Osteoblast (primary cell): ENCODE measurements around the gene KERA. TPM values are rescaled to one million over a fixed set of nuclear protein-coding genes. Genes with fewer than 3 reads are reported as not detected.

Experiments used
- DNase-seq: peaks from one replicate; pipeline ENCODE4 v3.0.0; 2011; ENCODE audit warnings: low spot score, mixed read lengths; ENCODE audit not compliant: insufficient read length; ENCODE audit errors: missing footprints
- H2AFZ ChIP-seq: 2 replicates; pipeline ENCODE4 v1.6.0; 2011; ENCODE audit warnings: mild to moderate bottlenecking, low read length
- H3K27ac ChIP-seq: 2 replicates; pipeline ENCODE4 v1.5.1; 2011; ENCODE audit warnings: mild to moderate bottlenecking, low read depth, low read length, moderate library complexity
- H3K27me3 ChIP-seq: 2 replicates; pipeline ENCODE4 v1.6.0; 2012; ENCODE audit warnings: mild to moderate bottlenecking, control low read depth, inconsistent platforms, low read length, moderate library complexity; ENCODE audit not compliant: insufficient read depth
- H3K36me3 ChIP-seq: 2 replicates; pipeline ENCODE4 v1.5.1; 2011; ENCODE audit warnings: mild to moderate bottlenecking, low read length, control low read depth, moderate library complexity; ENCODE audit not compliant: insufficient read depth
- H3K4me1 ChIP-seq: 2 replicates; pipeline ENCODE4 v1.5.1; 2011; ENCODE audit warnings: mild to moderate bottlenecking, low read length, control low read depth, moderate library complexity; ENCODE audit not compliant: insufficient read depth
- H3K4me2 ChIP-seq: 2 replicates; pipeline ENCODE4 v1.6.0; 2011; ENCODE audit warnings: mild to moderate bottlenecking, low read length; ENCODE audit not compliant: insufficient read depth
- H3K4me3 ChIP-seq: fragments of 200-600 bp; sonication (generic); 3 replicates; pipeline ENCODE4 v1.5.1; 2012; ENCODE audit warnings: mild to moderate bottlenecking, low read length, inconsistent platforms; ENCODE audit not compliant: insufficient read depth
- H3K79me2 ChIP-seq: 2 replicates; pipeline ENCODE4 v1.6.0; 2012; ENCODE audit warnings: mild to moderate bottlenecking, low read length, control low read depth, inconsistent platforms; ENCODE audit not compliant: insufficient read depth
- H3K9me3 ChIP-seq: 2 replicates; pipeline ENCODE4 v1.5.1; 2011; ENCODE audit warnings: low read depth, low read length, control low read depth
- H4K20me1 ChIP-seq: 2 replicates; pipeline ENCODE4 v1.6.0; 2012; ENCODE audit warnings: mild to moderate bottlenecking, low read length, control low read depth; ENCODE audit not compliant: insufficient read depth
- total RNA-seq: library from RNA; depleted of rRNA; stranded (reverse); fragments of >200 nt; gene quantifications from 2 replicates; pipeline ENCODE4 v1.2.3, GENCODE V29; 2012
- TF ChIP-seq, protein P1 (sequence below): IDR thresholded peaks from 2 replicates; pipeline ENCODE4 v1.5.1; 2011; ENCODE audit warnings: mild to moderate bottlenecking, low read depth, low read length, moderate library complexity; ENCODE audit errors: extremely low read depth

KERA gene
- total RNA-seq, 1 donor, result not detected

DNA sequence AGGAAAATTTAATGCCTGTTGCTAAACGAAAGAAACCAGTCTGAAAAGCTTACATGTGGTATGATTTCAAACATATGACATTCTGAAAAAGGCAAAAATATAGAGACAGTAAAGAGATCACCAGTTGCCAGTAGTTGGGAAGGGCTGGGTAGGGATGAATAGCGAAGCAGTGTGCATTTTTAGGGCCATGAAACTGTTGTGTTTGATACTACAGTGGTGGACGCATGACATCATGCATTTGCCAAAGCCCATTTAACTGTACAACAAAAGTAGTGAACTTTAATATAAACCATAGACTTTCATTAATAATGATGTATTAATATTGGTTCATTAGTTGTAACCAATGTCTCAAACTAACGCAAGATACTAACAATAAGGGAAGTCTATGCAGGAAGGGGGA lies 38.4 kb downstream of the KERA start:
- Histone ChIP-seq H3K4me2 (no peak overlapping the region), H3K4me1 (peaks cover 9% of the 10 kb centered on the region), H3K36me3 (no peaks in the 10 kb centered on the region), H3K79me2 (no peaks in the 10 kb centered on the region), H3K4me3 (no peak overlapping the region), H3K27me3 (no peaks in the 10 kb centered on the region), H3K27ac (no peak overlapping the region), H2AFZ (no peak overlapping the region), H4K20me1 (no peaks in the 10 kb centered on the region), H3K9me3 (no peaks in the 10 kb centered on the region)
- no peak for DNase-seq
- TF ChIP-seq, protein P1, sequence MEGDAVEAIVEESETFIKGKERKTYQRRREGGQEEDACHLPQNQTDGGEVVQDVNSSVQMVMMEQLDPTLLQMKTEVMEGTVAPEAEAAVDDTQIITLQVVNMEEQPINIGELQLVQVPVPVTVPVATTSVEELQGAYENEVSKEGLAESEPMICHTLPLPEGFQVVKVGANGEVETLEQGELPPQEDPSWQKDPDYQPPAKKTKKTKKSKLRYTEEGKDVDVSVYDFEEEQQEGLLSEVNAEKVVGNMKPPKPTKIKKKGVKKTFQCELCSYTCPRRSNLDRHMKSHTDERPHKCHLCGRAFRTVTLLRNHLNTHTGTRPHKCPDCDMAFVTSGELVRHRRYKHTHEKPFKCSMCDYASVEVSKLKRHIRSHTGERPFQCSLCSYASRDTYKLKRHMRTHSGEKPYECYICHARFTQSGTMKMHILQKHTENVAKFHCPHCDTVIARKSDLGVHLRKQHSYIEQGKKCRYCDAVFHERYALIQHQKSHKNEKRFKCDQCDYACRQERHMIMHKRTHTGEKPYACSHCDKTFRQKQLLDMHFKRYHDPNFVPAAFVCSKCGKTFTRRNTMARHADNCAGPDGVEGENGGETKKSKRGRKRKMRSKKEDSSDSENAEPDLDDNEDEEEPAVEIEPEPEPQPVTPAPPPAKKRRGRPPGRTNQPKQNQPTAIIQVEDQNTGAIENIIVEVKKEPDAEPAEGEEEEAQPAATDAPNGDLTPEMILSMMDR, result no peak

DNA sequence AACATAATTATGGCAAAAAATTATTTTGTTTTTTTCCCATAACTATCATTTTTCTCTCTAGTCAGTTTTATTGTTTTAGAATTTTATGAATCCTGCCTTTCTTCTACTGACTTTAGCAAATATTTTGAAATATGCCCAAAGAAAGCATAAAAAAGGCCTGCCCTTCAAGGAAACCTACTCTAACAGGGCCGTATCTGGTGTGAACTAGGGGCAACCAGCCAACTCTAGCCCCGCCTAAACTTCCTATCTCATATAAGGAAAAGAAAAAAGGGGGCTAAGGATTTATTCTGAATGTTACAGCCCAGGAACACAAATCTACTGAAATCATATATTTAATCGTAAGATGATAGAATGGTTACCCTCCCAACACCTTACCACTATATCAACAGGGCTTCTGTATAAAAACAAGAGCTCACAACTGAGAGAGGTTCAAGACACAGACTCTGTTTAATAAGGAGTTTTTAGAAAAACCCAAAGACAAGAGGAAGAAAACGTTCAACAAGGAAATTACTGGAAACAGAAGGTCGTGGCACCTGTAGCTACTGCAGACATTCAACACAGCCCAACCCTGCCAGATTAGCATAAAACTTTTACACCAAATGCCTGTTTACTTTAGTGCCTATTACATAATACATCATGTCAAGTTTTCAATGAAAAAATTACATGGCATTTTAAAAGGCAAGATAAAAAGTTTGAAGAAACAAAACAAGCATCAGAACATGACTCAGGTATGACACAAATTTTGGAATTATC lies 40.1 kb downstream of the KERA start:
- no peak overlapping the region for H3K27ac ChIP-seq
- no peak for DNase-seq

DNA sequence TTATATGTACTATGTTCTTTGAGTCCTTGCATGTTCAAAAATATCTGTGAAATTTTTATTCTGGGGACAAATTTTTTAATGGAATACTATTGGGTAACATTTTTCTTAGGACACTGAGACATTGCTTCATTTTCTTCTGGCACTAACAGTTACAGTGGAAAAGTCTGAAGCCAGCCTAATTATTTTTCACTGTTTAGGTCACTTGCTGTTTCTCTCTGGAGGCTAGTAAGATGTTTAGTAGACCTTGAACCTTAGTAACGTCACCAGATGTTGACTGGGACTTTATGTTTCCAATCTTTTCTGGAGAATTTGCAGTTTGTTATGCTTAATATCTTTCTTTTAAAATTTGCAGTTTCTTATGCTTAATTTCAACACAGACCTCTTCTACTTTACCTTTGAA lies 40.8 kb downstream of the KERA start:
- no peak for DNase-seq
- TF ChIP-seq, protein P1, result no peak
- Histone ChIP-seq H3K4me3 (no peak overlapping the region), H3K27me3 (no peaks in the 10 kb centered on the region), H3K27ac (no peak overlapping the region), H3K9me3 (no peaks in the 10 kb centered on the region), H3K4me2 (no peak overlapping the region), H4K20me1 (no peaks in the 10 kb centered on the region), H3K4me1 (no peaks in the 10 kb centered on the region), H2AFZ (no peak overlapping the region), H3K79me2 (no peaks in the 10 kb centered on the region), H3K36me3 (no peaks in the 10 kb centered on the region)

More for the DNA sequence above, 40.1 kb downstream of the KERA start:
- Histone ChIP-seq H3K27me3 (no peaks in the 10 kb centered on the region), H3K9me3 (no peaks in the 10 kb centered on the region), H3K4me1 (no peaks in the 10 kb centered on the region), H3K36me3 (no peaks in the 10 kb centered on the region), H3K4me2 (no peak overlapping the region), H3K4me3 (no peak overlapping the region), H2AFZ (no peak overlapping the region), H4K20me1 (no peaks in the 10 kb centered on the region), H3K79me2 (no peaks in the 10 kb centered on the region)
- TF ChIP-seq, protein P1, result no peak

DNA sequence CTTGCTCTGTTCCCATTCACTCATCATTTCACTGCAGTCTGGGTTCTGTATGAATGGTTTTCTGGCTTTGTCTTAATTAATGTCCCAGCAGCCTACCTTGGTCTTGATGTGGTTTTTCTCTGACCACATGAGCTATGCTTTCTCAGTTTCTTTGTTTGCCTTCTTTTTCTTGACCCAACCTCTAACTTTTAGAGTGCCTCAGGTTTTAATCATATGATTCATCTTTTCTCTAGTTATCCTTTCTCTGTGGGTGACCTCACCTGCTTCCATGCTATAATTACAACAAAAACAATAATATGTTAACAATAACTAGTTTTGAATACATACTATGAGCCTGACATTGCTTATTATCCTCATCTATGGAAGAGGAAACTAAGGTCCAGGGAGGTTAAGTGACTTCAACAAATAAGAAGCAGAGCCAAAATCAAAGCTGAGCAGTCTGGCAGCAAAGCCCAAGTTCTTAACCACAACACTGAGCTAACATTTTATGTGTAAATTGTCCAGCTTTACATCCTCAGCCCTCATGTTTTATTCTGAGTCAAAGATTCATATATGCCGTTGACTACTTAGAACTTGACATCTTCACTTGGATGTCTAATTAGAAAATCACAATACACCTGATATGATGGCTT lies 48.4 kb downstream of the KERA start:
- no peak for DNase-seq
- no peaks in the 10 kb centered on the region for H3K79me2 ChIP-seq
- H4K20me1 ChIP-seq, result no peaks in the 10 kb centered on the region
- no peaks in the 10 kb centered on the region for H3K9me3 ChIP-seq
- no peaks in the 10 kb centered on the region for H3K27me3 ChIP-seq
- no peak overlapping the region for H2AFZ ChIP-seq
- H3K4me1 ChIP-seq, result peaks cover 2% of the 10 kb centered on the region
- H3K27ac ChIP-seq, result no peak overlapping the region
- no peaks in the 10 kb centered on the region for H3K36me3 ChIP-seq
- no peak overlapping the region for H3K4me3 ChIP-seq
- no peak overlapping the region for H3K4me2 ChIP-seq
- TF ChIP-seq, protein P1, result no peak
